Measurements from ENCODE around the gene DLG2. TPM values are rescaled to one million over a fixed set of nuclear protein-coding genes. Genes with fewer than 3 reads are reported as not detected.

The DLG2 gene
- total RNA-seq, 4 donors from 2014 or later, result 6.5 to 14.6 (median 7.2) TPM

GRCh38 chr11:84255483-84255882 is 1371.7 kb downstream of the DLG2 start:
- no peak overlapping the region for H3K27ac ChIP-seq
- H3K4me3 ChIP-seq, result no peak overlapping the region
- WGBS, 2 donors, result 90 to 92% methylated on average over 5 of the region's 5 CpGs
- DNase-seq (ENCODE audit: low spot score in 2 of 2), result no peak
- no peaks in the 10 kb centered on the region for H3K27me3 ChIP-seq
- H3K36me3 ChIP-seq, result no peaks in the 10 kb centered on the region
- no peaks in the 10 kb centered on the region for H3K4me1 ChIP-seq
- no peaks in the 10 kb centered on the region for H3K9me3 ChIP-seq
- TF ChIP-seq EP300 (IDR thresholded peaks at IDR 0.05), result no peak
- TF ChIP-seq, protein P1, sequence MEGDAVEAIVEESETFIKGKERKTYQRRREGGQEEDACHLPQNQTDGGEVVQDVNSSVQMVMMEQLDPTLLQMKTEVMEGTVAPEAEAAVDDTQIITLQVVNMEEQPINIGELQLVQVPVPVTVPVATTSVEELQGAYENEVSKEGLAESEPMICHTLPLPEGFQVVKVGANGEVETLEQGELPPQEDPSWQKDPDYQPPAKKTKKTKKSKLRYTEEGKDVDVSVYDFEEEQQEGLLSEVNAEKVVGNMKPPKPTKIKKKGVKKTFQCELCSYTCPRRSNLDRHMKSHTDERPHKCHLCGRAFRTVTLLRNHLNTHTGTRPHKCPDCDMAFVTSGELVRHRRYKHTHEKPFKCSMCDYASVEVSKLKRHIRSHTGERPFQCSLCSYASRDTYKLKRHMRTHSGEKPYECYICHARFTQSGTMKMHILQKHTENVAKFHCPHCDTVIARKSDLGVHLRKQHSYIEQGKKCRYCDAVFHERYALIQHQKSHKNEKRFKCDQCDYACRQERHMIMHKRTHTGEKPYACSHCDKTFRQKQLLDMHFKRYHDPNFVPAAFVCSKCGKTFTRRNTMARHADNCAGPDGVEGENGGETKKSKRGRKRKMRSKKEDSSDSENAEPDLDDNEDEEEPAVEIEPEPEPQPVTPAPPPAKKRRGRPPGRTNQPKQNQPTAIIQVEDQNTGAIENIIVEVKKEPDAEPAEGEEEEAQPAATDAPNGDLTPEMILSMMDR (IDR thresholded peaks at IDR 0.05), result no peak
- no peak for TF ChIP-seq POLR2A (IDR thresholded peaks at IDR 0.05)

DNA sequence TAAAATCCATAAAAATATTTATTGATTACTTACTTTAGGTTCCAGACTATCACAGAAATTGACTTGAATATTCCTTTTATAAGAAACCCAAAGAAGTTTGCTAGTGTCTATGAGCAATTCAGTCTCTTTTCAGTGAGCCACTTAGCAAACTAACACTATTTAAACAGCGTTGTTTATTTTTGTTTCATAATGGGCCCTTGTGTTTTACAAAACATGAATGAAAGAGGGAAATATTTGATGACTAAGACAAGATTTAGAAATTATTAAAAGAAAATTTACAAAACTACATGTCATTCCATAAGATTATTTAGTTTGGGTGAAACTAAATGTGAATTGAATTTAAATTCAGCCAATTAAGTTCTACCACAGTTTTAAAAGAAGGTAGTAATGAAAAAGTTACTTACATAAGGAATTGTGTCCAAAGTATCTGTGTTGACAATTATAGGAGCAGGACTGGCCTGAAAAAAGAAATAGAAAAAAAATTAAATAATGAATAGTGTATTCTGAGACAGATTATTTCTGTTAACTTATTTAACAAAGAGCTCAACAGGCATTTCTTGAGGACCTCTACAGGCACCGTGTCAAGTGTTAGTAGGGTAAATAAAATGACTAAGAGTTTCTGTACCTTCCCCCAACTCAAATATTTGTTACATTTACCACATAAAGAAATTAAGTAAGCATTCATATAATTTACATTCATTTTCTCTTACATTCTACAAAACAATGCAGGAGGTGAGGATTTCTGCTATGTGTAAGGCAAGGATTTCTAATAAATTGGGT is 1376.1 kb downstream of the DLG2 start:
- Histone ChIP-seq H3K36me3 (no peaks in the 10 kb centered on the region), H3K9me3 (no peaks in the 10 kb centered on the region), H3K4me1 (peaks cover 0 to 15% (median 0%) of the 10 kb centered on the region in 4 donors), H3K4me3 (no peak overlapping the region), H3K27ac (no peak overlapping the region), H3K27me3 (no peaks in the 10 kb centered on the region)
- WGBS, 2 donors, result 45 to 49% methylated on average over 2 of the region's 2 CpGs
- no peak for DNase-seq (ENCODE audit: low spot score in 2 of 2)
- TF ChIP-seq EP300 (IDR thresholded peaks at IDR 0.05) (no peak), POLR2A (IDR thresholded peaks at IDR 0.05) (no peak)
- TF ChIP-seq, protein P1 (IDR thresholded peaks at IDR 0.05), result no peak

- no peaks in the 10 kb centered on the region for H3K9me3 ChIP-seq
- H3K27ac ChIP-seq, result no peak overlapping the region
- H3K27me3 ChIP-seq, result no peaks in the 10 kb centered on the region
- TF ChIP-seq, protein P1 (IDR thresholded peaks at IDR 0.05), result no peak
- TF ChIP-seq POLR2A (IDR thresholded peaks at IDR 0.05), result no peak
- TF ChIP-seq EP300 (IDR thresholded peaks at IDR 0.05), result no peak
- H3K36me3 ChIP-seq, result no peaks in the 10 kb centered on the region
- no peak overlapping the region for H3K4me3 ChIP-seq
- DNase-seq (ENCODE audit: low spot score in 2 of 2), result no peak
- peaks cover 0 to 15% (median 0%) of the 10 kb centered on the region in 4 donors for H3K4me1 ChIP-seq
- WGBS, 2 donors, result 88 to 89% methylated on average over 4 of the region's 4 CpGs
Observed at GRCh38 chr11:84249344-84250135, 1377.6 kb downstream of the DLG2 start.

- H3K9me3 ChIP-seq, result no peaks in the 10 kb centered on the region
- WGBS, 2 donors, result 36 to 46% methylated on average over 4 of the region's 4 CpGs
- TF ChIP-seq POLR2A (IDR thresholded peaks at IDR 0.05), result no peak
- TF ChIP-seq EP300 (IDR thresholded peaks at IDR 0.05), result no peak
- TF ChIP-seq, protein P1 (IDR thresholded peaks at IDR 0.05), result no peak
- H3K4me1 ChIP-seq, result peaks cover 0 to 15% (median 0%) of the 10 kb centered on the region in 4 donors
- no peaks in the 10 kb centered on the region for H3K27me3 ChIP-seq
- peak overlapping the region in 1 of 4 donors; percentile 44 for H3K27ac ChIP-seq
- H3K36me3 ChIP-seq, result no peaks in the 10 kb centered on the region
- no peak for DNase-seq (ENCODE audit: low spot score in 2 of 2)
- H3K4me3 ChIP-seq, result no peak overlapping the region
Observed at GRCh38 chr11:84247926-84248325, 1379.2 kb downstream of the DLG2 start.

DNA sequence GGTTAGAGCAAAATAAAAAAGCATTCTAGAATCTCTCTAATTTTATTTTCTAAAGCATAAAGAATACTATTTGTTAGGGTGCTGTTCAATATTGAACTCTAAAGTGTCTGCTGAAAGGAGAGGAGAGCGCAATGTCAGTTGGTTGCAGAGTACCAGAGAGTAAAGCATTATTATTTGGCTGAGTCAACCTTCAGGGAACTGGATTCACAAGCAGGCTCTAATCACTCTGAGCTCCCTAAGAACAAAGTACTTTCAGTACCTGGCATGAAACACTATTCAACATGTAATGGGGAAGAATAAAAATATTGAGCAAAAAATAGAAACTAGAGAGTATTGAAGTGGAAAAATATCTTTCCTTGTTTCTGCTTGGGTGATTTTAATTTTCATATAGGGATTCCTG is 1380.0 kb downstream of the DLG2 start:
- Histone ChIP-seq H3K4me3 (no peak overlapping the region), H3K36me3 (no peaks in the 10 kb centered on the region), H3K27me3 (no peaks in the 10 kb centered on the region), H3K9me3 (no peaks in the 10 kb centered on the region), H3K27ac (no peak overlapping the region), H3K4me1 (peaks cover 0 to 15% (median 0%) of the 10 kb centered on the region in 4 donors)
- 91 to 94% methylated on average over 1 of the region's 1 CpG for WGBS, 2 donors
- TF ChIP-seq EP300 (IDR thresholded peaks at IDR 0.05) (no peak), POLR2A (IDR thresholded peaks at IDR 0.05) (no peak)
- TF ChIP-seq, protein P1 (IDR thresholded peaks at IDR 0.05), result no peak
- DNase-seq (ENCODE audit: low spot score in 2 of 2), result no peak

All from tibial nerve (tissue), 4 donors.